CD4-positive, alpha-beta T cell treated with Interleukin-4 for 1 hour (primary cell): ENCODE results near the gene CTRB1.
"Not testable (repeated sequence)": the region's sequence is repeated elsewhere in the genome, so short reads cannot be mapped to it uniquely, and the experiment has no call there.

Experiments used
- DNase-seq, 2 donors: peaks; one replicate each; pipeline ENCODE4 v3.0.0-alpha.2; 2020 to 2022

Gene CTRB1

DNA sequence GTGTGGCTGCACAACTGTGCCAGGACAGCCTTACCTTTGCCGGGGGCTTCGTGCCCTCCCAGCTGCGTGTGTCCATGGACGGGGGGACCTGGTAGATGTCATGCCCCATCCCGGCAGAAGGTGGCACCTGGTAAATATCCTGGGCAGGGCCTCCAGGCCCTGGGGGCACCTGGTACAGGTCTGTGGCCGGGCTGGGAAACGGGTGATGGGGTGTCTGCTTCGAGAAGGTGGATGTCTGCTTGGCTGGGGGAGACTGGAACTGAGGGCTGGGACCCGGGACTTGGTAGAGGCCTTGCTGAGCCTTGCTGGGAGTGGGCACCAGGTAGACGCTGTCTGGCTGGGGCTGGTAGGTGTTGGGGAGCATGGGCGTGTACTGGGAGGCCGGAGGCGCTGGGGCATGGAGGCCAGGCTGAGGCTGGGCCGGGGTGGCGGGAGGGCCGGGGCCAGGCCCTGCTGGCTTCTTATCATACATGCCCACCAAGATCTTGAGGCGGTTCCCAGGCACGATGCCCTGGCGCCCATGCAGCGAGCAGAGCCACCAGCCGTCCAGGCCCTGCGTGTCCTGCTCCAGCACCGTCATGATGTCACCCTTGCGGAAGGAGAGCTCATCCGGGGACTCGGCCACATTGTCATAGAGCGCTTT lies 23.8 kb downstream of the CTRB1 start:
- not testable (repeated sequence) for DNase-seq

GRCh38 chr16:75243667-75244224 lies 25.0 kb downstream of the CTRB1 start:
- DNase-seq = no peak

- DNase-seq = no peak
Measured at GRCh38 chr16:75244225-75244809, 25.5 kb downstream of the CTRB1 start.

GRCh38 chr16:75244844-75245758 lies 26.3 kb downstream of the CTRB1 start:
- no peak for DNase-seq

GRCh38 chr16:75246504-75247205 lies 27.9 kb downstream of the CTRB1 start:
- DNase-seq = no peak

DNA sequence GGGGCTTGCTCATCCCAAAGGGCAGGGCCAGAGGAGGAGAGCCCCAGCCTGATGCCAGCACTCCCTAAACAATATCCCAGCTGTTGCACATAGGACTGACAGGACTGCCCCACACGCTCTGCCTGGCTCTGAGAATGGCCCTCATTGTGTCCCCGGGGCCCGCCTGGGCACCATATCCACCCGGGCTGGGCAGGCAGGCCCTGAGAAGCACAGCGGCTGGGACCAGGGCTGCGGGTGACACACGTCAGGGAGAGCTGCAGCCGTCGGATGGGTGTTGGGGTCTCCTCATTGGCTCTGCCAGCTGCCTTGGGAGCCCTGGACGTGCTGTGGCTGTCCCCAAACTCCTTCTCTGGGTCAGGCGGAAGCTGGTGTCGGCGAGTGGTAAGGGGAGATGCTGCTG lies 28.5 kb downstream of the CTRB1 start:
- no peak for DNase-seq

GRCh38 chr16:75248142-75248535 lies 29.4 kb downstream of the CTRB1 start:
- DNase-seq = no peak

- DNase-seq = no peak
Measured at GRCh38 chr16:75248536-75249380, 30.0 kb downstream of the CTRB1 start.

DNA sequence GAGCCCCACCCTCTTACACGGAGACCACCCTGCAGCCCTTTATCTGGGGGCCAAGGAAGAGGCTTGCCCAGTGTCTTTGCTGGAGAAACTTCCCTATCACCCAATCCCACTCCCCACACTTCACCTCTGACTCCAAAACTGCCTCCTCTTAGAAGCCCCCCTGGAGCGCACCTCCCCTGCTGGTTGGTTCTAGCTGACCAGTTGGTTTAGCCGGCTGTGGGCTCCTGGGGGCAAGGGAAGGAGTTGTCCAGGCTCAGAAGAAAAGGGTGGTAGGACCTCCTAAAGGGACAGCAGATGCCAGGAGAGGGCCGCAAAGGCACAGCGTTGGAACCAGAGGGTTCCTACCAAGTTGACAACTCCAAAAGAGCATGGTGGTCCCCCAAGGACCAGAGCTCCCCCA lies 30.7 kb downstream of the CTRB1 start:
- no peak for DNase-seq

- no peak for DNase-seq
Measured at GRCh38 chr16:75250089-75250808, 31.5 kb downstream of the CTRB1 start.

DNA sequence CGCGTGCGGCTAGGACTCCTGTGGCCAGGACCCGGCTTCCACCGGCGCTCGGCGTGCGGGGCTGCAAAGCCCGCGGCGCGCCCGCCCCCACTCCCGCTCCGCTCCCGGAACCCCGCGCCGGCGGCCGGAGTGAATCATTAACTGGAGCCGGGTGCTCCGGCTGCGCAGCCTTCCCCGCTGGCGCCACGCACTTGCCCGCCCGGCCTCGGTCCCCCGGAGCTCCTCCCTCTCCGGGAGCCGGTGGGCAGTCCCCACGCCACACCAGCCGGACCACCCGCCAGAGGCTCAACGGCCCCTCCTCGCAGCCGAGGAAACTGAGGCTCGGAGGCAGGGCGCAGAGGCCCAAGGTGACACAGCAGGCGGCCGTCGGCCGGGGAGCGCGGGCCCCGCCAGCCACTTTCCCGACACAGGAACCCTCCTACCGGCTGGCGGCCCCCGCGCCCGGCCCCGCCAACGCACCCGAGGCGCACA lies 32.1 kb downstream of the CTRB1 start:
- DNase-seq = no peak

- no peak for DNase-seq
Measured at GRCh38 chr16:75251280-75252048, 32.7 kb downstream of the CTRB1 start, which contains the start of gene BCAR1. TSS of gene BCAR1 (minus strand) at chr16:75251624. CDS start at chr16:75251482, 142 bp downstream.

- no peak for DNase-seq
Measured at GRCh38 chr16:75252049-75252864, 33.5 kb downstream of the CTRB1 start.

DNA sequence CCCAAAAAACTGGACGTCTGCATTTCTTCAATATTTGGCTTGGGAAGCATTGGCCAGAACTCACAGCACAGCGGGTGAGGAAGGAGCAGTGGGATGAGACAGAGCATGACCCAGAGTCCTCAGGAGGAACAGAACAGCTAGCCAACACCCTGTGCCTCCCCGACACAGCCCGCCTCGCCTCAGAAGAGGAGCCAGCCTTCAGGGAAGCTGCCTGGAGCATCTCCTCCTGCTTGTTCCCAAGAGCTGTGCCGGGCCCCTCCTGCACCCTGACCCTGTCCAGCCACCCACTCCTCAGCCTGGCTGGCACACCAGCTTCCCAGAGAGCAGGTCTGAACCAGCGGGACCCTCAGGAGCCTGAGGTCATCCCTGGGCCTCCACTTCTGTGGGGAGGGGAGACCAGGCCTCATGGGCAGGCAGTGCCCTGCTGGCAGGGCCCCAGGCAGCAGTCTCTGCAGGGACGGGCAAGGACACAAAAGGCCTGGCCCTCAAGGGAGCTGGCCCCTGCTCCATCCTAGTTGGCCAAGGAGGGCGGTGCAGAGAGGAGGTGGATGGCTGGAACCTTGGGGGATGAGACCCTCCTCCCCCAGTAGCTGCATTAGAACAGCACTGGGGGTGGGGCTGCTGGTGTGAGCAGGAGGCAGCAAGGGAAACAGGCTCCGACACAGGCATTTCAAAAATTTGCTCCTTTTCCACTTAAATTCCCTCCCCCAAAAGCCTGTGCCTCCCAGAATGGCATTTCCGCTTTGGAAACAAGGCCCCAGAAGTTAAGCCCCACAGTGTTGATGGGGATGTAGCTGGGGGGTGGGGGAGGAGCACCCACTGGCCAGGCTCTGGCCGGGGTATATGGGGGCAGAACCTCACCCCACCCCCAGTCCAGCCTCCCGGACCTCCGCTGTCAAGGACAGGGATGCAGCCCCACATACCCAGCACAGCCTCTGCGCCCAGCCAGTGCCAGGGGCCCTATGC lies 34.4 kb downstream of the CTRB1 start:
- no peak for DNase-seq

DNA sequence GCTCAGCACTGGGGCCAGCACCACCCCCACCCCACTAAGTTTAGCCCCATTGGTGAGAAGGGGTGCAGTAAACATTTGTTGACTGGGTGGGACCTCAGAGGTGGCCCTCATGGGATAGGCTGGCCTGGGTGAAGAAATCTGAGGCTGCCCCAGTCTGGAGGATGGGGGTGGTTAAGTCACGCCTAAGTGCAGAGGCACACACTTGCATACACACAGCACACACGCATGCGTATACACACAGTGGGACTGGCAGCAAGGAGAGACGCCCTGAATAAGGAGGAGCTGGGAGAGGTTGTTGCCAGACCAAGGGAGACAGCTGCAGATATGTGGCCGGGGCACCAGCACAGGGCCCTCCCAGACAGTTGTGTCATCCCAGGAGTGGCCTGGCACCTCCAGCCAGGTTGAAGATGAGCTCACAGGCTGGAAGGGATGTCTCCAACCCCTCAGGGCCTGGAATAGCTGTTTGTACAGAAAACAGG lies 35.6 kb downstream of the CTRB1 start:
- no peak for DNase-seq

- DNase-seq = no peak
Measured at GRCh38 chr16:75256059-75256571, 37.3 kb downstream of the CTRB1 start.

GRCh38 chr16:75256696-75257343 lies 38.0 kb downstream of the CTRB1 start:
- DNase-seq = no peak
